WERI-Rb-1 (cell line): ENCODE measurements around the gene SGPP1.
A peak's percentile ranks its signal among the peaks of the same experiment; 100 is the strongest.

ENCODE experiments used
- DNase-seq: peaks from one replicate; pipeline ENCODE4 v3.0.0-alpha.2; 2020
- H3K27ac ChIP-seq: fragments of 250-450 bp; sonication (Bioruptor Pico); 2 replicates; pipeline ENCODE4 v1.5.1; 2020; ENCODE audit warnings: mild to moderate bottlenecking, moderate library complexity
- H3K27me3 ChIP-seq: fragments of 250-450 bp; sonication (Bioruptor Pico); 2 replicates; pipeline ENCODE4 v1.5.1; 2021; ENCODE audit warnings: mild to moderate bottlenecking, low read depth, moderate library complexity; ENCODE audit not compliant: insufficient read depth, severe bottlenecking
- H3K36me3 ChIP-seq: fragments of 250-450 bp; sonication (Bioruptor Pico); 2 replicates; pipeline ENCODE4 v1.5.1; 2020; ENCODE audit warnings: mild to moderate bottlenecking, moderate library complexity
- H3K4me3 ChIP-seq: 2 replicates; pipeline ENCODE4 v1.5.1; 2011; ENCODE audit warnings: low read depth, mild to moderate bottlenecking, control low read depth, low read length
- H3K9me3 ChIP-seq: fragments of 250-450 bp; sonication (Bioruptor Pico); 2 replicates; pipeline ENCODE4 v1.5.1; 2021; ENCODE audit warnings: mild to moderate bottlenecking, moderate library complexity; ENCODE audit not compliant: severe bottlenecking
- TF ChIP-seq, protein P1 (sequence below): IDR thresholded peaks from 2 replicates; pipeline ENCODE4 v1.5.1; 2011; ENCODE audit warnings: low read depth, mild to moderate bottlenecking, control low read depth, inconsistent platforms, low read length

SGPP1 gene

DNA sequence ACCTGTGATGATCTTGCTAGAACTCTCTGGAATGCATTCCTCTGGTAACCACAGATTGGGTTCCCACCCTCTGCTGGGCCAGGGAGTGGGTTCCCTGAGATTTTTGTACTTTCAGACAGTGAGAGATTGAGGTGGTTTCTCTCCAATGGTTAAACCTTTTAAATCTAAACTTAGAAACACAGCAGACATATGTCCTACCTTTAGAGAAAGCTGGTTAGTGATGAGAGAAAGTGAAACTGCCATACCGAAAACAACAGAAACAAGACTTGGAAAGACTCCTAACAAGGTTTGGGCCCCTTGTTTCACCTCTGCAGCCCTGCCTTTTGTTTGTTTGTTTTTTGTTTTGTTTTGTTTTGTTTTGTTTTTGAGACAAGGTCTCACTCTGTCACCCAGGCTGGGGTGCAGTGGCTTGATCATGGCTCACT lies 9.7 kb upstream of the SGPP1 start:
- H3K36me3 ChIP-seq = no peaks in the 10 kb centered on the region
- no peak overlapping the region for H3K4me3 ChIP-seq
- H3K27me3 ChIP-seq = no peaks in the 10 kb centered on the region
- TF ChIP-seq, protein P1, sequence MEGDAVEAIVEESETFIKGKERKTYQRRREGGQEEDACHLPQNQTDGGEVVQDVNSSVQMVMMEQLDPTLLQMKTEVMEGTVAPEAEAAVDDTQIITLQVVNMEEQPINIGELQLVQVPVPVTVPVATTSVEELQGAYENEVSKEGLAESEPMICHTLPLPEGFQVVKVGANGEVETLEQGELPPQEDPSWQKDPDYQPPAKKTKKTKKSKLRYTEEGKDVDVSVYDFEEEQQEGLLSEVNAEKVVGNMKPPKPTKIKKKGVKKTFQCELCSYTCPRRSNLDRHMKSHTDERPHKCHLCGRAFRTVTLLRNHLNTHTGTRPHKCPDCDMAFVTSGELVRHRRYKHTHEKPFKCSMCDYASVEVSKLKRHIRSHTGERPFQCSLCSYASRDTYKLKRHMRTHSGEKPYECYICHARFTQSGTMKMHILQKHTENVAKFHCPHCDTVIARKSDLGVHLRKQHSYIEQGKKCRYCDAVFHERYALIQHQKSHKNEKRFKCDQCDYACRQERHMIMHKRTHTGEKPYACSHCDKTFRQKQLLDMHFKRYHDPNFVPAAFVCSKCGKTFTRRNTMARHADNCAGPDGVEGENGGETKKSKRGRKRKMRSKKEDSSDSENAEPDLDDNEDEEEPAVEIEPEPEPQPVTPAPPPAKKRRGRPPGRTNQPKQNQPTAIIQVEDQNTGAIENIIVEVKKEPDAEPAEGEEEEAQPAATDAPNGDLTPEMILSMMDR = no peak
- no peak for DNase-seq
- H3K9me3 ChIP-seq = no peaks in the 10 kb centered on the region
- H3K27ac ChIP-seq = no peak overlapping the region

DNA sequence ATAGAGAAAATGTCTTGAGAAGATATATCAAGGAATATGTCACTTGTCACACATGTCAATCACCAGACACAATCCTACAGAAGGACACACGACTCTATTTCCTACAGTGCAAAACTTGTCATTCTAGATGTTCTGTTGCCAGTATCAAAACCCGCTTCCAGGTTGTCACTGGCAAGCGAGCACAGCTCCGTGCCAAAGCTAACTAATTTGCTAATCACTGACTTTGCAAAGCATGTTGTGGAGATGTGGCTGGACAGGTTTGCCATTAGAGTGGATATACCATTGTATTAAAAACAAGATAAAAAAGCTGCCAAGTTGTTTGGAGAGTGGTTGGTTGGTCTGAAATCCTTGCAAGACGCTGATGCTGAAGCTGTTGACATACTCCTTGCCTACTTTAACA lies 7.9 kb upstream of the SGPP1 start:
- no peak overlapping the region for H3K27ac ChIP-seq
- no peak overlapping the region for H3K4me3 ChIP-seq
- no peaks in the 10 kb centered on the region for H3K9me3 ChIP-seq
- no peak for DNase-seq
- no peaks in the 10 kb centered on the region for H3K36me3 ChIP-seq
- TF ChIP-seq, protein P1 = no peak
- no peaks in the 10 kb centered on the region for H3K27me3 ChIP-seq

DNA sequence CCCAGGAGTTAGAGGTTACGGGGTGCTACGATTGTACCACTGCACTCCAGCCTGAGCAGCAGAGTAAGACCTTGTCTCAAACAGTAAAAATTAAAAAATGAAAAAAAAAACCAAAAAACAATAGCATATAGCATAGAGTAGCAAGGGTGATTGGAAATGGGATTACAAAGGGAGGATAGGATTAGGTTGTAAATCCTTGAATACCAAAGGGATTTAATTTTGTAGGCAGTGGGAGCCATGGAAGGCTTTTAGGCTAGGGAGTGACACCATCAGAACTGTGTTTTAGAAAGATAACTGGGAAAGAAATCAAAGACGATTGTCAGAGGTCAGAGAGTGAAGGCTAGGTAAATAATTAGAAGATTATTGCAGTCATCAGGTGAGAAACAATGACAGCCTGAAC lies 2.8 kb upstream of the SGPP1 start:
- DNase-seq = no peak
- Histone ChIP-seq H3K36me3 (no peaks in the 10 kb centered on the region; the same call in 1 of the 2 replicates), H3K27me3 (no peaks in the 10 kb centered on the region), H3K4me3 (no peak overlapping the region), H3K9me3 (no peaks in the 10 kb centered on the region), H3K27ac (no peak overlapping the region)
- TF ChIP-seq, protein P1 = no peak

DNA sequence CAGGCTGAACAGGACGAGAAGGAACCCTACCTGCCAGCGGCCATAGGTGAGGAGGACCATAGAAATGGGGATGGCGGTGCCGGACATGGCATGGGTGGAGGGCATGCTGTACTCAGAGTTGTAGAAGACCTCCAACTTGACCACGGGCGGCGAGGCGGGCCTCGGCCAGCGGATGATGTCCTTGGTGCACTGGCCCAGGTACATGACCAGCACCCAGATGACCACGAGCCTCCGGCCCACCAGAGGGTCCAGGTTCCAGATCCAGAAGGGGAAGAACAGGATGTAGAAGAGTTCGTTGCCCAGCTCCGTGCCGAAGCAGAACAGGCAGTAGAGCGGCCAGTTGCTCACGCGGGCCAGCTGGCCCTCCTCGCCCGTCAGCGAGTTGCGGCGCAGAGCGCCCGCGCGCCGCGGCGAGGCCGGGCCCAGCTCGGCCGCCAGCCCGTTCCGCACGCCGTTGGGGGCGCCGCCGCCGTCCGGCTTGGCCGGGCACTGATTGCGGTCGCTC lies 582 bp downstream of the SGPP1 start:
- peak overlapping the region; percentile 94 for H3K27ac ChIP-seq
- peak; percentile 39 for DNase-seq
- no peaks in the 10 kb centered on the region for H3K9me3 ChIP-seq
- TF ChIP-seq, protein P1 = no peak
- no peaks in the 10 kb centered on the region for H3K27me3 ChIP-seq
- H3K4me3 ChIP-seq = peak overlapping the region; percentile 90
- no peaks in the 10 kb centered on the region; the same call in 1 of the 2 replicates for H3K36me3 ChIP-seq

DNA sequence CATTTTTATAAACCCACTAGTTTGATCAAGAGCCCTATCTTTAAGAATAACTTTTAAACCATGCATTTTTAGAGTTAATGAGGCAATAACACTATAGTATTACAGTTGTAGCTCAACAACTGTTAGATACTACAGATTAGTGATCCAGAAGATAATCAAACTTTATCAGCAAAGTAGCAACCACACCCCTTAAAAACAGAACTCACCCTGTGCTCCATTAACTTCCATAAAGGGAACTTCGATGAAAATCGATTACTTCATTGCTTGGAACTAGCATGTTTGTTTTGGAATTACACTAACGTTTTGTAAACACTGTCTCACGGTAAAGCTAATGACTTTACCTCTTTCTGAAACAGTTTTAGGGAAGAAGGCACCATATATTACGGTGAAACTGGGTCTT lies 1.4 kb downstream of the SGPP1 start:
- Histone ChIP-seq H3K4me3 (peak overlapping the region; percentile 90), H3K9me3 (no peaks in the 10 kb centered on the region), H3K36me3 (no peaks in the 10 kb centered on the region; the same call in 1 of the 2 replicates), H3K27ac (peak overlapping the region; percentile 94; the same call in 1 of the 2 replicates), H3K27me3 (no peaks in the 10 kb centered on the region)
- no peak for DNase-seq
- TF ChIP-seq, protein P1 = no peak
